NCI-H1417 (cell line): Measurements from ENCODE around the gene PRKAR1A.

Experiments
- DNase-seq, 3 experiments: peaks; one replicate each; lab custom pipeline; 2025; lab: John Stamatoyannopoulos, UW

PRKAR1A gene

DNA sequence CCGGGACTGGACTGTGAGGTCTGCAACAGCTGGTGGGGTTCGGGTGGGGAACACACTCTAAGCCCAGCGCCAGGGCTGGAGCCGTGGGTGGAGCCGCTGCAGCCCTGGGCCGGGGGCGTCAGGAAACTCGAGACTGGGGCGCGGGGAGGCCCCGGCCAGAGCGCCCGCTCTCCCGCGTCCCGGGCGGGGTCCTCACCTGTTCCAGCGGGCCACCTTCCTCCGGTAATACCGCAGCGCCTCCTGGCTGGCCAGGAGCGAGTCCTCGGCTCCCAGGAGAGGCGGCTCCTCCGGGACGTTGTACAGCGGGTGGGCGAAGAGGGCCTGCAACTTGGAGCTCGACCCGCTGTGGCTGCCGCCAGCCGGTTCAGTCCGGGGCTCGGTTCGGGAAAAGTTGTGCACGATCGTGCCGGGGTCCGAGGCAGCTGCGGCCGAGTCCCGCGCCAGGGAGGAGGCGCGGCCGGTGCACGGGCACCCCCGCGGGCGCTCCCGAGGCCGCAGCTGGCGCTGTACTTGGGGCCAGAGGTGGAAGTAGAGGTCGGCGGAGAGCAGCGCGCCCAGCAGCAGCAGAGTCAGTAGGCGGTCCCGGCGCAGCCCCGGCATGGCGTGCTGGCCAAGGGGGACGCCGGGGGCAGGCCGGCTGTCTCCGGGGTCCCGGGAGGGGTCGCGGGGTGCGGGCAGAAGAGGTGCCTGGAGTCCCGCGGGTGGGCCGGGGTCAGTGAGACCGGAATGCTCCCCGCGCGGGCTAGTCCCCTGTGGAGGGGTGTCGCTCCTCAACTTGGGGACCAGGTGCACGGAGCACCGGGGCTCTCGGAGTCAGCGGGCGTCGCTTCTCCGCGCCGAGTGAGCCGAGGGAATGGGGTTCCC lies 88.1 kb downstream of the PRKAR1A start:
- no peak for DNase-seq
